ENCODE measurements around the gene NKG7. TPM values are rescaled to one million over a fixed set of nuclear protein-coding genes. Genes with fewer than 3 reads are reported as not detected.

NKG7 gene
- total and polyA plus RNA-seq, 2 of the 13 experiments (the other 11 are each of a cell fraction or from before 2014, with no cell fraction given) = 0.40 TPM; not detected in 1

GRCh38 chr19:51356159-51356801 lies 16.2 kb downstream of the NKG7 start (continued):
- TF ChIP-seq CREB3 (CRISPR knock-in tag; IDR thresholded peaks at IDR 0.05) (no peak), CHD2 (IDR thresholded peaks at IDR 0.05; ENCODE audit: low read depth, low read length) (no peak), ZBTB8A (CRISPR knock-in tag; IDR thresholded peaks at IDR 0.05; ENCODE audit: borderline replicate concordance, low read depth) (no peak), POGZ (CRISPR knock-in tag; IDR thresholded peaks at IDR 0.05) (0 out of 2 replicates have a peak, but pooled peaks have one; percentile 8), TSC22D2 (CRISPR knock-in tag; IDR thresholded peaks at IDR 0.05; ENCODE audit: borderline replicate concordance) (no peak), ZNF230 (CRISPR knock-in tag; IDR thresholded peaks at IDR 0.05) (no peak), NFE2 (CRISPR knock-in tag; IDR thresholded peaks at IDR 0.05) (no peak), FOXC1 (CRISPR knock-in tag; IDR thresholded peaks at IDR 0.05; ENCODE audit: borderline replicate concordance) (no peak), REPIN1 (CRISPR knock-in tag; IDR thresholded peaks at IDR 0.05; ENCODE audit: borderline replicate concordance, low read depth) (no peak; the same call in 1 of the 2 replicates), ZNF781 (CRISPR knock-in tag; IDR thresholded peaks at IDR 0.05; ENCODE audit: borderline replicate concordance, not compliant biosample characterization) (no peak), SMARCC2 (IDR thresholded peaks at IDR 0.05) (no peak), ZNF33A (CRISPR knock-in tag; IDR thresholded peaks at IDR 0.05; ENCODE audit: borderline replicate concordance) (no peak), EZH2 (conservative IDR thresholded peaks at IDR 0.05; ENCODE audit: low read depth, low read length) (no peak), ZNF251 (CRISPR knock-in tag; IDR thresholded peaks at IDR 0.05) (no peak), KDM3A (CRISPR knock-in tag; IDR thresholded peaks at IDR 0.05; ENCODE audit: low read depth) (no peak), ELF4 (CRISPR knock-in tag; IDR thresholded peaks at IDR 0.05; ENCODE audit: borderline replicate concordance) (no peak), HOMEZ (CRISPR knock-in tag; IDR thresholded peaks at IDR 0.05; ENCODE audit: low read depth) (0 out of 2 replicates have a peak, but pooled peaks have one; percentile 44), ZBTB39 (CRISPR knock-in tag; IDR thresholded peaks at IDR 0.05) (no peak), TBL1XR1 (IDR thresholded peaks at IDR 0.05; ENCODE audit: borderline replicate concordance, low read length, partially characterized antibody) (peak; percentile 13)

Data from HepG2 (cell line).